Stomach (tissue), 4 donors: ENCODE data around the gene SMAD6.

Source experiments
- POLR2A ChIP-seq, 4 donors: fragments of 450-650 bp; IDR thresholded peaks; one replicate each; pipeline ENCODE4 v1.6.1; 2016; ENCODE audit warnings: antibody characterized with exemption in 4 of 4, control low read depth in 2 of 4, mild to moderate bottlenecking in 1 of 4, moderate library complexity in 1 of 4
- POLR2AphosphoS5 ChIP-seq, 3 donors: sonication (generic); formaldehyde crosslinking; IDR thresholded peaks; one replicate each; pipeline ENCODE4 v1.6.1; 2016; ENCODE audit warnings: antibody characterized with exemption in 3 of 3
- TF ChIP-seq, protein P1 (sequence below), 7 experiments: fragments of 450-650 bp in 4 of 7; fragments of 200-600 bp in 3 of 7; sonication (generic) in 3 of 7; IDR thresholded peaks; one replicate each; pipeline ENCODE4 v1.5.1; 2016 to 2019; ENCODE audit warnings: antibody characterized with exemption in 7 of 7, control low read depth in 2 of 7, mild to moderate bottlenecking in 1 of 7

DNA sequence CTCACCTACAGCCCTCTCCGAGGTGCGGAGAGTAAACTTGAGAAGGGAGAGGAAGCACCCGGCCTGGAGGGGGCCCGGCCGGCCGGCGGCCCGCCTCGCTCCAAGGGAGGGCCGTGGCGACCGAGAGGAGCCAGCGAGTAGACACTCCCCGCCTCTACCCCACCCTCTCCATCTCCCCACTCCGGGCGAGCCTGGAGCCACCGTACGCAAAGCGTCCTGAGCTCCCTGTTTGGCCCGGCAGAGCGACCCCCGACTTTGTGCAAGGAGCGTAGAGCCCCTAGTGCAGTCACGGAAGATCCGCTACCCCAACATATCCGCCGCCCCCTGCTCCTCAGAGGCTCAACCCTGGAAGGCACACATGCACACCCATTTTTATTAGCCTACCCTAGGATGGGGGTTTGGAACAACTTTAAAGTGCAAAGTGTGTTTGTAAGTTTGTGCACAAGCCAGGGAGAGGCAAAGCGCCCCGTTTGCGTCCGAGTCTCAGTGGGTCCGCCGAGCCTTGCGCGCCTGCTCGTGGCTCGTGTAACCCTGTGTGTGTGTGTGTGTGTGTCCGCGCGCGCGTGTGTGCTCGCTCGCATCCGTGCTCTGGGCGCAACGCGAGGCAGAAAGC lies 508 bp upstream of the SMAD6 start:
- TF ChIP-seq, protein P1, sequence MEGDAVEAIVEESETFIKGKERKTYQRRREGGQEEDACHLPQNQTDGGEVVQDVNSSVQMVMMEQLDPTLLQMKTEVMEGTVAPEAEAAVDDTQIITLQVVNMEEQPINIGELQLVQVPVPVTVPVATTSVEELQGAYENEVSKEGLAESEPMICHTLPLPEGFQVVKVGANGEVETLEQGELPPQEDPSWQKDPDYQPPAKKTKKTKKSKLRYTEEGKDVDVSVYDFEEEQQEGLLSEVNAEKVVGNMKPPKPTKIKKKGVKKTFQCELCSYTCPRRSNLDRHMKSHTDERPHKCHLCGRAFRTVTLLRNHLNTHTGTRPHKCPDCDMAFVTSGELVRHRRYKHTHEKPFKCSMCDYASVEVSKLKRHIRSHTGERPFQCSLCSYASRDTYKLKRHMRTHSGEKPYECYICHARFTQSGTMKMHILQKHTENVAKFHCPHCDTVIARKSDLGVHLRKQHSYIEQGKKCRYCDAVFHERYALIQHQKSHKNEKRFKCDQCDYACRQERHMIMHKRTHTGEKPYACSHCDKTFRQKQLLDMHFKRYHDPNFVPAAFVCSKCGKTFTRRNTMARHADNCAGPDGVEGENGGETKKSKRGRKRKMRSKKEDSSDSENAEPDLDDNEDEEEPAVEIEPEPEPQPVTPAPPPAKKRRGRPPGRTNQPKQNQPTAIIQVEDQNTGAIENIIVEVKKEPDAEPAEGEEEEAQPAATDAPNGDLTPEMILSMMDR (IDR thresholded peaks at IDR 0.05): no peak
- TF ChIP-seq POLR2A (IDR thresholded peaks at IDR 0.05) (peak in 1 of 4 donors; percentile 17), POLR2AphosphoS5 (IDR thresholded peaks at IDR 0.05) (no peak)
